ENCODE measurements around the gene UMODL1. TPM values are rescaled to one million over a fixed set of nuclear protein-coding genes. Genes with fewer than 3 reads are reported as not detected.

Gene UMODL1
- total and polyA plus RNA-seq, 2 donors (not counting 1 experiment from before 2014, with no cell fraction given) = not detected

- Histone ChIP-seq H3K79me2 (ENCODE audit: control insufficient read depth, insufficient read depth, low read length) (no peaks in the 10 kb centered on the region), H3K4me3 (replicated peaks in 1 of 4; ENCODE audit: control extremely low read depth in 1 of 4, insufficient read depth in 1 of 4, low read depth in 3 of 4, low read length in 4 of 4) (no peak overlapping the region), H3K36me3 (ENCODE audit: control insufficient read depth, insufficient read depth, low read length) (no peaks in the 10 kb centered on the region), H3K4me1 (ENCODE audit: control insufficient read depth, extremely low read depth, insufficient read depth, low read length) (peaks cover 16% of the 10 kb centered on the region), H3K9ac (ENCODE audit: insufficient read depth, low read length) (no peak overlapping the region), H4K20me1 (ENCODE audit: control insufficient read depth, extremely low read depth, insufficient read depth, low read length) (no peaks in the 10 kb centered on the region), H2AFZ (ENCODE audit: low read length) (no peak overlapping the region), H3K27me3 (ENCODE audit: control insufficient read depth, insufficient read depth, low read length) (no peaks in the 10 kb centered on the region), H3K4me2 (ENCODE audit: extremely low read depth, insufficient read depth, low read length) (no peak overlapping the region), H3K27ac (ENCODE audit: insufficient read depth, low read length) (no peak overlapping the region), H3K9me3 (ENCODE audit: control insufficient read depth, insufficient read depth, low read depth, low read length) (no peaks in the 10 kb centered on the region)
- no peak for DNase-seq (ENCODE audit: low read depth in 2 of 2)
- TF ChIP-seq EZH2 (IDR thresholded peaks at IDR 0.05; ENCODE audit: low read length, missing control alignments) (no peak), CTCF (conservative IDR thresholded peaks at IDR 0.05 in 1 of 2, IDR thresholded peaks at IDR 0.05 in 1 of 2; ENCODE audit: low read depth in 1 of 2, low read length in 2 of 2) (no peak)
Observed at GRCh38 chr21:42049578-42050430, 21.3 kb upstream of the UMODL1 start.

GRCh38 chr21:42051788-42052187, 19.3 kb upstream of the UMODL1 start:
- H3K36me3 ChIP-seq (ENCODE audit: control insufficient read depth, insufficient read depth, low read length) = no peaks in the 10 kb centered on the region
- peak in 1 of 2 donors; percentile 56 for DNase-seq (ENCODE audit: low read depth in 2 of 2)
- H3K4me1 ChIP-seq (ENCODE audit: control insufficient read depth, extremely low read depth, insufficient read depth, low read length) = peaks cover 20% of the 10 kb centered on the region
- no peak overlapping the region for H3K9ac ChIP-seq (ENCODE audit: insufficient read depth, low read length)
- no peaks in the 10 kb centered on the region for H4K20me1 ChIP-seq (ENCODE audit: control insufficient read depth, extremely low read depth, insufficient read depth, low read length)
- TF ChIP-seq EZH2 (IDR thresholded peaks at IDR 0.05; ENCODE audit: low read length, missing control alignments) (no peak), CTCF (conservative IDR thresholded peaks at IDR 0.05 in 1 of 2, IDR thresholded peaks at IDR 0.05 in 1 of 2; ENCODE audit: low read depth in 1 of 2, low read length in 2 of 2) (no peak)
- H3K4me2 ChIP-seq (ENCODE audit: extremely low read depth, insufficient read depth, low read length) = no peak overlapping the region
- no peak overlapping the region for H3K27ac ChIP-seq (ENCODE audit: insufficient read depth, low read length)
- no peaks in the 10 kb centered on the region for H3K79me2 ChIP-seq (ENCODE audit: control insufficient read depth, insufficient read depth, low read length)
- no peak overlapping the region for H3K4me3 ChIP-seq (replicated peaks in 1 of 4; ENCODE audit: control extremely low read depth in 1 of 4, insufficient read depth in 1 of 4, low read depth in 3 of 4, low read length in 4 of 4)
- no peaks in the 10 kb centered on the region for H3K9me3 ChIP-seq (ENCODE audit: control insufficient read depth, insufficient read depth, low read depth, low read length)
- no peak overlapping the region for H2AFZ ChIP-seq (ENCODE audit: low read length)
- no peaks in the 10 kb centered on the region for H3K27me3 ChIP-seq (ENCODE audit: control insufficient read depth, insufficient read depth, low read length)

GRCh38 chr21:42055425-42055824, 15.7 kb upstream of the UMODL1 start:
- Histone ChIP-seq H4K20me1 (ENCODE audit: control insufficient read depth, extremely low read depth, insufficient read depth, low read length) (no peaks in the 10 kb centered on the region), H3K4me3 (replicated peaks in 1 of 4; ENCODE audit: control extremely low read depth in 1 of 4, insufficient read depth in 1 of 4, low read depth in 3 of 4, low read length in 4 of 4) (no peak overlapping the region), H3K27me3 (ENCODE audit: control insufficient read depth, insufficient read depth, low read length) (peaks cover 4% of the 10 kb centered on the region), H2AFZ (ENCODE audit: low read length) (no peak overlapping the region), H3K9ac (ENCODE audit: insufficient read depth, low read length) (no peak overlapping the region), H3K4me2 (ENCODE audit: extremely low read depth, insufficient read depth, low read length) (no peak overlapping the region), H3K27ac (ENCODE audit: insufficient read depth, low read length) (no peak overlapping the region), H3K79me2 (ENCODE audit: control insufficient read depth, insufficient read depth, low read length) (no peaks in the 10 kb centered on the region), H3K9me3 (ENCODE audit: control insufficient read depth, insufficient read depth, low read depth, low read length) (no peaks in the 10 kb centered on the region), H3K36me3 (ENCODE audit: control insufficient read depth, insufficient read depth, low read length) (no peaks in the 10 kb centered on the region), H3K4me1 (ENCODE audit: control insufficient read depth, extremely low read depth, insufficient read depth, low read length) (peaks cover 9% of the 10 kb centered on the region)
- no peak for TF ChIP-seq EZH2 (IDR thresholded peaks at IDR 0.05; ENCODE audit: low read length, missing control alignments)
- TF ChIP-seq CTCF (conservative IDR thresholded peaks at IDR 0.05 in 1 of 2, IDR thresholded peaks at IDR 0.05 in 1 of 2; ENCODE audit: low read depth in 1 of 2, low read length in 2 of 2) = no peak
- DNase-seq (ENCODE audit: low read depth in 2 of 2) = no peak

Data from fibroblast of lung (primary cell).